Activated CD4-positive, alpha-beta T cell treated with anti-CD3 and anti-CD28 coated beads, Interleukin-2, amount 10 ng/mL, durations not matched to agents 24 days and 14 days (primary cell): ENCODE data around the gene KCNA10. TPM values are rescaled to one million over a fixed set of nuclear protein-coding genes. Genes with fewer than 3 reads are reported as not detected.
A peak's percentile ranks its signal among the peaks of the same experiment; 100 is the strongest.

Experiments used
- DNase-seq: peaks from one replicate; pipeline ENCODE4 v3.0.0; 2022
- H3K27ac Mint-ChIP-seq: one replicate; pipeline ENCODE4 v1.8.0; 2022; ENCODE audit warnings: mild to moderate bottlenecking, mixed read lengths
- H3K27me3 Mint-ChIP-seq: one replicate; pipeline ENCODE4 v1.8.0; 2022; ENCODE audit warnings: mixed read lengths
- H3K36me3 Mint-ChIP-seq: one replicate; pipeline ENCODE4 v1.8.0; 2022; ENCODE audit warnings: low read depth, mild to moderate bottlenecking, mixed read lengths
- H3K4me1 Mint-ChIP-seq: one replicate; pipeline ENCODE4 v1.8.0; 2021; ENCODE audit warnings: mixed read lengths
- H3K4me3 Mint-ChIP-seq: one replicate; pipeline ENCODE4 v1.8.0; 2022; ENCODE audit warnings: mild to moderate bottlenecking, moderate library complexity, mixed read lengths
- H3K9me3 Mint-ChIP-seq: one replicate; pipeline ENCODE4 v1.8.0; 2021; ENCODE audit warnings: mixed read lengths
- intact Hi-C: fragments of 100-400 bp; cut with micrococcal nuclease; formaldehyde crosslinking; loops from one replicate; pipeline ENCODE4 v1.15.1; 2023
- total RNA-seq: library from RNA; stranded (reverse); gene quantifications from 2 replicates; pipeline ENCODE4 v1.2.3, GENCODE V29; 2022

The KCNA10 gene
- total RNA-seq, 1 donor from 2014 or later: not detected

DNA sequence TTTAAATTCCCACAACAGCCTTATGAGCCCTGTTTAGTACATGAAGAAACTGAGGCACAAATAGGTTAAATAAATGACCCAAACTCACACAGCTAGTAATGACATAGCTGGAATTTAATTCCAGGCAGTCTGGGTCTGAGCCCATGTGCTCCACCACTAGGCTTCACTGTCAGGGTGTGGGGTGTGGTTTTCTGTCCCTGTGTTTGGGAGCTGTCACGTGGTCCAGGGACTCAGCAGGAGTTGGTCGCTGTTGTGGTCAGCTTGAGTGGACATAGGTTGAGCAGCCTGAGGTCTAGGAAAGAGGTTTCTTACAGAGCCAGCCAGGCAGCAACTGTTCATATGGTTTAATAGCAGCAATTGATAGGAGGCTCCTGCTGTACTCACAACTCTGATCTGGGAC, 28.0 kb upstream of the KCNA10 start:
- Mint-ChIP-seq H3K4me3 (no peak overlapping the region), H3K27ac (no peak overlapping the region), H3K27me3 (peaks cover 21% of the 10 kb centered on the region), H3K9me3 (no peaks in the 10 kb centered on the region), H3K4me1 (no peaks in the 10 kb centered on the region), H3K36me3 (no peaks in the 10 kb centered on the region)
- no peak for DNase-seq
- intact Hi-C loops: no loop called here

- no peaks in the 10 kb centered on the region for H3K4me1 Mint-ChIP-seq
- DNase-seq: no peak
- H3K36me3 Mint-ChIP-seq: no peaks in the 10 kb centered on the region
- intact Hi-C loops: no loop called here
- no peak overlapping the region for H3K4me3 Mint-ChIP-seq
- H3K27ac Mint-ChIP-seq: no peak overlapping the region
- H3K9me3 Mint-ChIP-seq: no peaks in the 10 kb centered on the region
- peaks cover 16% of the 10 kb centered on the region for H3K27me3 Mint-ChIP-seq
Measured at GRCh38 chr1:110545492-110545891, 26.5 kb upstream of the KCNA10 start.

DNA sequence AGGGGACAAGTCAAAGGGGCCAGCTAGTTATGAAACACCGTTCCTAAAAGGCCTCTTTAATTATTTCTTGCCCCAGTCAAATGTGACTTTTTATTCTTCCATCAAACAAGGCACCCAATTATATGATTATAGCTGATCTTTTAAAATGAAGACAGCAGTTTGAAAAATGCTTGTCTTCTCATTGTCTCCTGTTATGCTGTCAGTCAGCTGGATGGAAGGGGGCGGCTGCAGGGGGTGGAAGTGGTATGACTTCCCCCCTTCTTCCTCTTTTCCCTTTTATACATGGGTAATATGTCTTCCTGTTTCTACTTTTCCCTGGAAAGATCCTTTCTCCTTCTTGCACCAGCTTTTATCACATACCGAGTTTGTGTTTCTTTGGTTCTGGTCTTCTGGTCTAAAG, 25.8 kb upstream of the KCNA10 start:
- no peaks in the 10 kb centered on the region for H3K9me3 Mint-ChIP-seq
- intact Hi-C loops: no loop called here
- no peaks in the 10 kb centered on the region for H3K36me3 Mint-ChIP-seq
- H3K27ac Mint-ChIP-seq: no peak overlapping the region
- no peak for DNase-seq
- no peak overlapping the region for H3K4me3 Mint-ChIP-seq
- H3K27me3 Mint-ChIP-seq: peaks cover 15% of the 10 kb centered on the region
- no peaks in the 10 kb centered on the region for H3K4me1 Mint-ChIP-seq

GRCh38 chr1:110542725-110543124, 23.8 kb upstream of the KCNA10 start:
- no peak for DNase-seq
- Mint-ChIP-seq H3K36me3 (no peaks in the 10 kb centered on the region), H3K27ac (no peak overlapping the region), H3K27me3 (peaks cover 11% of the 10 kb centered on the region), H3K4me3 (no peak overlapping the region), H3K4me1 (no peaks in the 10 kb centered on the region), H3K9me3 (no peaks in the 10 kb centered on the region)
- intact Hi-C loops: no loop called here

GRCh38 chr1:110541906-110542395, 23.0 kb upstream of the KCNA10 start:
- no peak overlapping the region for H3K27ac Mint-ChIP-seq
- intact Hi-C loops: no loop called here

DNA sequence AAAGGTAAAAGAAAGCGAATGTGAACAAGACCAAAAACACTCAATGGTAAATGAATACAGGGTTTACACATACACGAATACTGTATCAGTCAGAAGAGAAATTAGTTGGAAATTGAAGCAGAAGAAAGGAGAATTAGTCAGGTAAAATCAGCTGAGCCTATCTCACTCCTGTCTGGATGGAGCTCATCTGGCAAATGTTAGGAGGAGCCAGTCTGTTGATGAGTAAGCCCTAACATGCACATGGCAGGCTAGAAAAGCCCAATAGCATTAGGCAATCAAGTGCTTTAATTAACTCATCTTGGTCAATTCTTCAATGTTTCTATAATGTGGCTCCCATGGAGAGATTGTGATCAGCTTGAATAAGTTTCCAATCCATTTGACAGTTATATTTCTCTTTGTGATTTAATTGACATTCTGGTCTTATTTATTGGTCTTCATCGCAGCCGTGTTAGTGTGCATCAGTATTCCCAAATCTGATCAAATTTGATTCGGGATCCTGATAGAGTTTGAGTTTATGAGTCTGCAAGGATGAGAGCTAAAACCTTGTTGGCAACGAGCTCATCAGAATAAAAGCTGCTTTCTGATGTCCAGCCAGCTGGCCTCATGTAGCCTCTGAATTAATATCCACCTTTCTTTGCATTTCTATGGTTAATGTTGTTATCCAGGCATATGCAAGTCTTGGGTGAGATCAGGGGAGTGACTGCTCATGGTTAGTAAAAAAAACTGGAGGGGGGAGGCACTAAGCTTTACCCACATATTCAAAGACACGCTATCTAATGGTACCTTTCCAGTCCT, 22.1 kb upstream of the KCNA10 start:
- DNase-seq: no peak
- H3K27ac Mint-ChIP-seq: no peak overlapping the region
- H3K9me3 Mint-ChIP-seq: no peaks in the 10 kb centered on the region
- H3K4me3 Mint-ChIP-seq: no peak overlapping the region
- no peaks in the 10 kb centered on the region for H3K36me3 Mint-ChIP-seq
- H3K27me3 Mint-ChIP-seq: peaks cover 4% of the 10 kb centered on the region
- no peaks in the 10 kb centered on the region for H3K4me1 Mint-ChIP-seq
- intact Hi-C loops: no loop called here

More at GRCh38 chr1:110541906-110542395, 23.0 kb upstream of the KCNA10 start:
- Mint-ChIP-seq H3K4me3 (no peak overlapping the region), H3K4me1 (no peaks in the 10 kb centered on the region), H3K27me3 (peaks cover 9% of the 10 kb centered on the region), H3K36me3 (no peaks in the 10 kb centered on the region), H3K9me3 (no peaks in the 10 kb centered on the region)
- no peak for DNase-seq

DNA sequence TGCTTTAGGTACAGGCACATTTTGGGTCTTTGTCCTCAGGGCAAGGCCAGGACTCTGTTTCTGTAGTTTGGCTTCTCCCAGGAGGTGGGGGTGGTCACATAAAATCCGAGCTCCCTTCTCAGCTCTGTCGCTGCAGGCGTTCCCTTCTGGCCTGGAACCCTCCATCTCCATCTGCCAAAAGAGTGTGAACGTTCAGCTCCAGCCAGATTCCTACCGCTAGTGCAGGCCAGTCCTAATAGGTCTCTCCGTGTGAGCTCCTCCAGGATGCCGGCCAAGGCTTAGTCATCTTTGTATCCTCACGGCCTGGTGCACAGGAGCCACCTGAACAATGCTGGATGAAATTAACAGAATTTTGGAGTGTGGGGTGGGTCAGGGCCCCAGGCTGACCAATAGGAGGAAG, 19.9 kb upstream of the KCNA10 start:
- no peak for DNase-seq
- Mint-ChIP-seq H3K4me3 (no peak overlapping the region), H3K36me3 (no peaks in the 10 kb centered on the region), H3K9me3 (no peaks in the 10 kb centered on the region), H3K27me3 (no peaks in the 10 kb centered on the region), H3K4me1 (no peaks in the 10 kb centered on the region), H3K27ac (no peak overlapping the region)
- intact Hi-C loops: no loop called here

DNA sequence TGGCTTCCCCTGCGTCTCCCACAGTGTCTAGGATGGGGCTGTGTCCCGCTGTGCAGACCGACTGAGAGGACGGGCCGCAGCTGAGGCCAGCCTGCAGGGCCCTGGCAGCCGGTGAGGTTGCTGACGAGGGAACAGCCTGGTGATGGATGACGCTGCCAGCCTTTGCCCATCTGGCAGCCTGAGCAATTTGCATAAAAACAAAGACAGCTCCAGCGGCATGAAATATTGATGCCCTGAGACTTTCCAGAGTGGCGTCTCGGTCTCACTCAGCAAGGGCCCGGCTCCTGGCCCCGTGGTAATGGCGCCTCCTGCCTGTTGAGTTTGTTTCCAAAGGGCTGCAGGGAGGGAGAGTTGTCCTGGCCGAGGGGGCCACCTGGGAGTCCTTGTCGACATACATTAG, 19.1 kb upstream of the KCNA10 start:
- intact Hi-C loops: no loop called here
- Mint-ChIP-seq H3K27ac (no peak overlapping the region), H3K4me3 (no peak overlapping the region), H3K4me1 (no peaks in the 10 kb centered on the region), H3K27me3 (no peaks in the 10 kb centered on the region), H3K36me3 (no peaks in the 10 kb centered on the region), H3K9me3 (no peaks in the 10 kb centered on the region)
- DNase-seq: no peak

GRCh38 chr1:110535985-110536384, 17.0 kb upstream of the KCNA10 start:
- peaks cover 8% of the 10 kb centered on the region for H3K27me3 Mint-ChIP-seq
- H3K9me3 Mint-ChIP-seq: no peaks in the 10 kb centered on the region
- intact Hi-C loops: no loop called here
- H3K27ac Mint-ChIP-seq: no peak overlapping the region
- H3K36me3 Mint-ChIP-seq: no peaks in the 10 kb centered on the region
- H3K4me3 Mint-ChIP-seq: no peak overlapping the region
- DNase-seq: no peak
- H3K4me1 Mint-ChIP-seq: no peaks in the 10 kb centered on the region

DNA sequence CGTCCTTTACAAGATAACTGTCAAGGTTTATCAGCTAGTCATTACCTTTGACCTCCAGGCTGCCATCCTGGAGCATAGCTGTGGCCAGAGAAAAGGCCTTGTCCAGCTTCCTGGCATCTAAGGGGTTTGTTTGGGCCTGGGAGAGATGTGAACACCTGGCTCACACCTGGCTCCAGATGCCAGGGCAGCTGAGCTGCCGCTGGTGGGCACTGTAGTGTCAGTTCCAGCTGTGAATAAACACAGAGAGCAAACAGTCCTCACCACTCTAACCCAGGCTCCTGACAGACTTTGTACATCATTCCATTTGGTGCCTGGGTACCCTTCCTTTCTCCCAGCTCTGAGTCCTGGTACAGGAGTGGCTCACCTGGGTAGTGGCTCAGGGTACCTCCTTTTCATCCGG, 14.3 kb upstream of the KCNA10 start:
- peaks cover 12% of the 10 kb centered on the region for H3K27me3 Mint-ChIP-seq
- H3K9me3 Mint-ChIP-seq: no peaks in the 10 kb centered on the region
- intact Hi-C loops: no loop called here
- no peaks in the 10 kb centered on the region for H3K36me3 Mint-ChIP-seq
- no peak for DNase-seq
- H3K4me1 Mint-ChIP-seq: no peaks in the 10 kb centered on the region
- H3K4me3 Mint-ChIP-seq: no peak overlapping the region
- H3K27ac Mint-ChIP-seq: no peak overlapping the region

- Mint-ChIP-seq H3K27ac (no peak overlapping the region), H3K4me3 (no peak overlapping the region), H3K27me3 (peaks cover 17% of the 10 kb centered on the region), H3K9me3 (no peaks in the 10 kb centered on the region), H3K4me1 (peaks cover 4% of the 10 kb centered on the region), H3K36me3 (no peaks in the 10 kb centered on the region)
- DNase-seq: no peak
- intact Hi-C loops: no loop called here
Measured at GRCh38 chr1:110529011-110529410, 10.0 kb upstream of the KCNA10 start.

- Mint-ChIP-seq H3K9me3 (no peaks in the 10 kb centered on the region), H3K27ac (no peak overlapping the region), H3K4me1 (peaks cover 4% of the 10 kb centered on the region), H3K4me3 (no peak overlapping the region), H3K27me3 (peaks cover 26% of the 10 kb centered on the region), H3K36me3 (no peaks in the 10 kb centered on the region)
- no peak for DNase-seq
- intact Hi-C loops: no loop called here
Measured at GRCh38 chr1:110526201-110526780, 7.3 kb upstream of the KCNA10 start.

DNA sequence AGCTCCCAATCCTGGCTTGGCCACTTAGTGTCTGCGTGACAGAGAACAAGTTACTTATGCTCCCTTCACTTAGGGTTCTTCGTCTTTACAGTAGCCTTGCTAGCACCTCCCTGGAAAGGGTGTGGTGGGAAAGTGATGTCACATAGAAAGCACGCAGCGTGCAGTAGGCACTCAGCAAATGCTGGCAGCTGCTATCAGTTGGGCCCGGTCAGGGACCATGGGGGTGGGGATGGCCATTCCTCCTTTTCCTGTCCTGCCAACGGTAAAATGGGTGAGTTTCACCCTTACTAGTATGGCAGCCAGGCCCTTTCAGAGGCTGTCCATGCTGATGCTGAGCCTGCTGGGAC, 6.2 kb upstream of the KCNA10 start:
- intact Hi-C loops: no loop called here
- no peaks in the 10 kb centered on the region for H3K9me3 Mint-ChIP-seq
- H3K27ac Mint-ChIP-seq: no peak overlapping the region
- H3K4me3 Mint-ChIP-seq: no peak overlapping the region
- H3K4me1 Mint-ChIP-seq: peaks cover 4% of the 10 kb centered on the region
- DNase-seq: no peak
- no peaks in the 10 kb centered on the region for H3K36me3 Mint-ChIP-seq
- H3K27me3 Mint-ChIP-seq: peaks cover 26% of the 10 kb centered on the region

DNA sequence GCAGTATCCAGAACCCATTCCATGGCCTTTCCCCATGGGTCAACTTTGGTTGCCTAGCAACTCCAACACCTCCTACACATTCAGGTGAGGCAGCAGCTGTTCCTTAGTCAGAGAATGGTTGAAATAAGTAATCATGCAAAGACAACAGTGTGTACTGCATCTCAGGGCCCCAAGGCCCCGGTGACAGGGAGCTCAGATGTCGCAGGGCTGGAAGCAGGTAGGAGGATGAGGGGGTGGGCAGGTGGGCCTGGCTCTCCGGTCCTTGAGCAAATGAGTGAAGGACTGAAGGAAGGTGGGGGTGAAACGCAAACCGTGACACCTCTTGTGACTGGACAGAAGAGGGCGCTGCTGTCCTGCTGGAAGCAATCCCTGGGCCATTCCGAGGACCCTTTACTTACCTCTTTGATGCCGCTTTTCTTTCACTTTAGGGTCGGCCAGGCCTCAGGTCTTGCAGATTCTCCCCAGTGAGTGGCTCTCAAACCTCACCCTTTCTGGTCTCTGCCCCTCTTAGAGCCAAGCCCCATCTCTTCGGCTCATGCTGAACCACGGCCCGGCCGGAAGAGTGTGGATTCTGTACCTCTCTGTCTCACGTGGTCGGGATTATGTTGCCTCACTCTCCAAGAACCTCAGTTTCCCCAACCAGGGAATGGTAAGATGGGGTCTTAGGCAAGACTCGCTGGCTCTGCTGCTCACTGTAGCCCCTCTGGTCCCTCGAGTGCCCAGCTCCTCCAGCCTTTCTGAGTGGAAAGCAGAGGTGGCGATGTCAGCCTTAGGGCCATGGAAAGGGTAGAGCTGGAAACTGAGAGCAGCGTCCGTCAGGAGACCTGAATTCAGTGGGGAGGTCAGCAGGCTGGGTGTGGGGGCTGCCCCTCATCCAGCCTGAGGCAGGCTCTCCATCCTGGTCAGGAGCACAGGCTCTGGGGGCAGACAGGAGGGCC, 5.6 kb upstream of the KCNA10 start:
- H3K36me3 Mint-ChIP-seq: no peaks in the 10 kb centered on the region
- peak; percentile 85 for DNase-seq
- H3K9me3 Mint-ChIP-seq: no peaks in the 10 kb centered on the region
- H3K27me3 Mint-ChIP-seq: peaks cover 27% of the 10 kb centered on the region
- H3K4me3 Mint-ChIP-seq: no peak overlapping the region
- intact Hi-C loops: loop anchor here (1.0 kb wide), 2 partner anchors 91 to 259 kb away; no protein-coding TSS in a partner anchor
- peaks cover 4% of the 10 kb centered on the region for H3K4me1 Mint-ChIP-seq
- no peak overlapping the region for H3K27ac Mint-ChIP-seq
